HL-60 (cell line): Measurements from ENCODE around the gene ADAM22.

Source experiments
- CTCF ChIP-seq: IDR thresholded peaks from one replicate; pipeline ENCODE4 v1.5.1; 2011; ENCODE audit warnings: low read length, control low read depth, inconsistent platforms; ENCODE audit not compliant: insufficient read depth
- GABPA ChIP-seq: IDR thresholded peaks from 2 replicates; pipeline ENCODE4 v1.6.1; 2012; ENCODE audit warnings: low read depth
- POLR2AphosphoS5 ChIP-seq: IDR thresholded peaks from 2 replicates; pipeline ENCODE4 v1.6.1; 2012; ENCODE audit warnings: low read depth
- REST ChIP-seq: IDR thresholded peaks from 2 replicates; pipeline ENCODE4 v1.6.1; 2012; ENCODE audit warnings: low read depth; ENCODE audit not compliant: insufficient replicate concordance
- SPI1 ChIP-seq: IDR thresholded peaks from 2 replicates; pipeline ENCODE4 v1.6.1; 2012; ENCODE audit warnings: low read depth, mild to moderate bottlenecking, borderline replicate concordance

GRCh38 chr7:88191911-88192310 lies 257.9 kb downstream of the ADAM22 start:
- TF ChIP-seq CTCF (no peak), POLR2AphosphoS5 (no peak), GABPA (no peak), REST (no peak), SPI1 (no peak)
